HG03571 (cell line): ENCODE measurements around the gene ASPHD1.
"Not testable (repeated sequence)": the region's sequence is repeated elsewhere in the genome, so short reads cannot be mapped to it uniquely, and the experiment has no call there.

Source experiments
- ATAC-seq: cut with Tn5 transposase; IDR thresholded peaks from one replicate; pipeline ENCODE4 v1.9.1; 2021; ENCODE audit not compliant: unreplicated experiment

The ASPHD1 gene

GRCh38 chr16:29877266-29877961 lies 22.9 kb upstream of the ASPHD1 start:
- no peak for ATAC-seq

GRCh38 chr16:29878172-29878571 lies 22.1 kb upstream of the ASPHD1 start:
- ATAC-seq = no peak

- ATAC-seq = no peak
These were observed 19.2 kb upstream of the ASPHD1 start for GRCh38 chr16:29881050-29881449.

GRCh38 chr16:29883987-29884386 lies 16.3 kb upstream of the ASPHD1 start:
- no peak for ATAC-seq

- not testable (repeated sequence) for ATAC-seq
These were observed 10.9 kb upstream of the ASPHD1 start for GRCh38 chr16:29889372-29889771.

- no peak for ATAC-seq
These were observed 8.5 kb upstream of the ASPHD1 start for GRCh38 chr16:29891525-29892457.

GRCh38 chr16:29892458-29892813 lies 7.9 kb upstream of the ASPHD1 start:
- no peak for ATAC-seq

GRCh38 chr16:29893553-29893952 lies 6.7 kb upstream of the ASPHD1 start:
- no peak for ATAC-seq

- ATAC-seq = no peak
These were observed 5.9 kb upstream of the ASPHD1 start for GRCh38 chr16:29894352-29894751.

GRCh38 chr16:29896841-29897240 lies 3.4 kb upstream of the ASPHD1 start:
- ATAC-seq = no peak

- ATAC-seq = no peak
These were observed 3.0 kb upstream of the ASPHD1 start for GRCh38 chr16:29897333-29897732.

GRCh38 chr16:29898135-29898803 lies 2.0 kb upstream of the ASPHD1 start:
- no peak for ATAC-seq

GRCh38 chr16:29898804-29899515 lies 1.3 kb upstream of the ASPHD1 start:
- ATAC-seq = no peak

GRCh38 chr16:29899516-29900101 lies 679 bp upstream of the ASPHD1 start, which contains the start of gene SEZ6L2:
Gene SEZ6L2 (minus strand): TSS chr16:29899550. CDS start chr16:29899019, 531 bp downstream.
- ATAC-seq = no peak

GRCh38 chr16:29900888-29901606 lies 759 bp downstream of the ASPHD1 start:
- ATAC-seq = no peak

- ATAC-seq = no peak
These were observed 1.3 kb downstream of the ASPHD1 start for GRCh38 chr16:29901607-29901945.

- ATAC-seq = no peak
These were observed 3.3 kb downstream of the ASPHD1 start for GRCh38 chr16:29903590-29903989.

- ATAC-seq = no peak
These were observed 4.7 kb downstream of the ASPHD1 start for GRCh38 chr16:29904947-29905346.

GRCh38 chr16:29905668-29906067 lies 5.4 kb downstream of the ASPHD1 start:
- ATAC-seq = no peak
